Calu3 (cell line): Measurements from ENCODE around the gene CHD2. TPM values are rescaled to one million over a fixed set of nuclear protein-coding genes. Genes with fewer than 3 reads are reported as not detected.
"Not testable (repeated sequence)": the region's sequence is repeated elsewhere in the genome, so short reads cannot be mapped to it uniquely, and the experiment has no call there.

Source experiments
- BruUV-seq: library from RNA; stranded (reverse); fragments of 400-500 nt; replicated peaks from 2 replicates; lab custom pipeline; 2021; lab: Mats Ljungman, UMichigan
- CTCF ChIA-PET: fragments of 300-600 bp; sonication (Branson Sonifier 250); formaldehyde crosslinking; loops from one replicate; lab custom pipeline; 2022; ENCODE audit warnings: antibody characterized with exemption; lab: Charles Lee
- DNase-seq: peaks from one replicate; pipeline ENCODE4 v3.0.0; 2022
- H3K27ac Mint-ChIP-seq: one replicate; pipeline ENCODE4 v1.8.0; 2022; ENCODE audit warnings: mixed read lengths; ENCODE audit not compliant: unreplicated experiment
- H3K27me3 Mint-ChIP-seq: one replicate; pipeline ENCODE4 v1.8.0; 2022; ENCODE audit warnings: mixed read lengths; ENCODE audit not compliant: unreplicated experiment
- H3K36me3 Mint-ChIP-seq: one replicate; pipeline ENCODE4 v1.8.0; 2022; ENCODE audit warnings: mild to moderate bottlenecking, moderate library complexity, mixed read lengths; ENCODE audit not compliant: insufficient read depth, unreplicated experiment
- H3K4me1 Mint-ChIP-seq: one replicate; pipeline ENCODE4 v1.8.0; 2022; ENCODE audit warnings: mild to moderate bottlenecking, low read depth, mixed read lengths; ENCODE audit not compliant: unreplicated experiment
- H3K4me3 Mint-ChIP-seq: one replicate; pipeline ENCODE4 v1.8.0; 2022; ENCODE audit warnings: mild to moderate bottlenecking, low read depth, moderate library complexity, mixed read lengths; ENCODE audit not compliant: unreplicated experiment
- H3K9me3 Mint-ChIP-seq: one replicate; pipeline ENCODE4 v1.8.0; 2022; ENCODE audit warnings: low read depth, mixed read lengths; ENCODE audit not compliant: unreplicated experiment
- intact Hi-C: fragments of 100-400 bp; cut with micrococcal nuclease; formaldehyde crosslinking; loops from one replicate; pipeline ENCODE4 v1.10.0; 2022; ENCODE audit not compliant: unreplicated experiment
- total RNA-seq: library from RNA; stranded (reverse); gene quantifications from 2 replicates; pipeline ENCODE4 v1.2.3, GENCODE V29; 2022
- TF ChIP-seq, protein P1 (sequence below): fragments of 200-600 bp; IDR thresholded peaks from one replicate; pipeline ENCODE4 v1.8.0; 2022; ENCODE audit warnings: antibody characterized with exemption; ENCODE audit not compliant: unreplicated experiment

CHD2 gene
- total RNA-seq, 1 experiment from 2014 or later, result 140 TPM

DNA sequence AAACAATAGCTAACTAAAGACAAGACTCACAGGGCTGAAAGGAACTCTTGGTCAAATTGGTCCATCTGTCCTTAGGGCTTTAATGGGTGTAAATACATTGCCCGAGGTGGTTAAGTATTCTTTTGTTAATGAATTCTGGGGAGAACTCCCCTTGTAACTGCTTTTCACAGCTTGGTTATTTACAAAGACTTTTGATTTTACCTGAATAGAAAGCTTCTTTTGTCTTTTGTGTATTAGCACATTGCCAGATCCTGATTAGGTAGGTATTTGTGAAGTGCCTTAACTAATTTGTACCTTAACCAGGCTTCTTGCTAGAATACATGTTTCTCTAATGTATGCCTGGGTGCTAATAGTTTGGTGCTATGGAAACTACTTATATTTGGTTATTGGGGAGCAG lies 14.0 kb downstream of the CHD2 start:
- Mint-ChIP-seq H3K27ac (peak overlapping the region; percentile 53), H3K9me3 (no peaks in the 10 kb centered on the region), H3K36me3 (peaks cover 82% of the 10 kb centered on the region), H3K4me1 (peaks cover 68% of the 10 kb centered on the region), H3K4me3 (no peak overlapping the region), H3K27me3 (no peaks in the 10 kb centered on the region)
- DNase-seq, result no peak
- CTCF ChIA-PET, result interaction anchor here (0.6 to 1.7 kb wide), 3 partner anchors 14 to 105 kb away, joined by 3 to 9 read pairs (median 5); partner anchors contain the start of gene CHD2
- intact Hi-C loops, result loop anchor here (1.0 kb wide), 1 partner anchor 9 kb away; no protein-coding TSS in a partner anchor
- no TSS peak for BruUV-seq
- TF ChIP-seq, protein P1, sequence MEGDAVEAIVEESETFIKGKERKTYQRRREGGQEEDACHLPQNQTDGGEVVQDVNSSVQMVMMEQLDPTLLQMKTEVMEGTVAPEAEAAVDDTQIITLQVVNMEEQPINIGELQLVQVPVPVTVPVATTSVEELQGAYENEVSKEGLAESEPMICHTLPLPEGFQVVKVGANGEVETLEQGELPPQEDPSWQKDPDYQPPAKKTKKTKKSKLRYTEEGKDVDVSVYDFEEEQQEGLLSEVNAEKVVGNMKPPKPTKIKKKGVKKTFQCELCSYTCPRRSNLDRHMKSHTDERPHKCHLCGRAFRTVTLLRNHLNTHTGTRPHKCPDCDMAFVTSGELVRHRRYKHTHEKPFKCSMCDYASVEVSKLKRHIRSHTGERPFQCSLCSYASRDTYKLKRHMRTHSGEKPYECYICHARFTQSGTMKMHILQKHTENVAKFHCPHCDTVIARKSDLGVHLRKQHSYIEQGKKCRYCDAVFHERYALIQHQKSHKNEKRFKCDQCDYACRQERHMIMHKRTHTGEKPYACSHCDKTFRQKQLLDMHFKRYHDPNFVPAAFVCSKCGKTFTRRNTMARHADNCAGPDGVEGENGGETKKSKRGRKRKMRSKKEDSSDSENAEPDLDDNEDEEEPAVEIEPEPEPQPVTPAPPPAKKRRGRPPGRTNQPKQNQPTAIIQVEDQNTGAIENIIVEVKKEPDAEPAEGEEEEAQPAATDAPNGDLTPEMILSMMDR, result no peak

DNA sequence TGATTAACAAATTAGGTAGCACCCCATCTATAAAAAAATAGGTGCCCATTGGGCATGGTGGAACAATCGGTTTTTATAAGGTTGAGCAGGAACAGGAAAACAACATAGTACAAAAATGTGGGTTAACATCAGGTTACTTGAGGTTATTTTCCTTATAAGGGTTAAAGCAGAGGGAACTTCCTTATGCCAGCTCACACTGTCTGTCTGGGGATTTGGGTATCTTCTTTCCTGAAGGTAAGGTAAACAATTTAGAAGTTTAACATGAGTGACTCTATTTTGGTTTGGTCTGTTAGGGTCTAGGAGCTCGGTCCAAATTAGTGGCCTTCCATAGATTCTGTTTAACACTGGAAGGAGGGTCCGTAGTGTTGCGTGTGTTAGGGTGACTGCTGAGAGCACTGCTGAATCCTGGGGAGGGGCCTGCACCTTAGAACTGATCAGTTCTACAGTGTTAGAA lies 14.7 kb downstream of the CHD2 start:
- H3K4me3 Mint-ChIP-seq, result peak overlapping the region; percentile 29
- DNase-seq, result no peak
- intact Hi-C loops, result loop anchor here (1.0 kb wide), 1 partner anchor 9 kb away; no protein-coding TSS in a partner anchor

DNA sequence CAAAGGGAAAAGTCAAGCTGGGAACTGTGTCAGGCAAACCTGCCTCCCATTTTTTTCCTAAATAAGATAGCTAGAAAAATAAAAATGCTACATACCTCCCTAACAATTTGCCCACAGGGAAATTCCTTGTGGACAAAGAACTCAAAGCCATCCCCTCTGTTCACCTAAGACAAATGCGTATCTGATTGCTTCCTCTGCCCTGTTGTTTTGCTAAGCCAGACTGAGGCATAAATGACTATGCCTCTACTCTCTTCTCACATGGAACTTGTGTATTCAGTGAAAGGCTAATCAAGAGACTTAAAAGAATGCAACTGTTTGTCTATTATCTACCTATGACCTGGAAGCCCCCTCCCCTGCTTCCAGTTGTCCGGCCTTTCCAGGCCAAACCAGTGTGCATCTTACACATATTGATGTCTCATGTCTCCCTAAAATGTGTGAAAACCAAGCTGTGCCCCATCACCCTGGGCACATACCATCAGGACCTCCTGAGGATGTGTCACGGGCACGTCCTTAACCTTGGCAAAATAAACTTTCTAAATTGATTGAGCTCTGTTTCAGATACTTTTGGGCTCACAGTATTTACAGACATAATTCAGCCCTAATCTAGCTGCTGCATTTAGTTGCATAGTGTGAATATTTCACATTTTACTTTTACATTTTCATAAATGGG lies 15.8 kb downstream of the CHD2 start:
- CTCF ChIA-PET, result interaction anchor here (0.5 to 2.6 kb wide), 6 partner anchors 8 to 119 kb away, joined by 4 to 15 read pairs (median 6); partner anchors contain the start of gene CHD2
- no peaks in the 10 kb centered on the region for H3K9me3 Mint-ChIP-seq

More for the DNA sequence above, 14.7 kb downstream of the CHD2 start:
- Mint-ChIP-seq H3K4me1 (peaks cover 68% of the 10 kb centered on the region), H3K36me3 (peaks cover 82% of the 10 kb centered on the region), H3K27ac (peak overlapping the region; percentile 53), H3K9me3 (no peaks in the 10 kb centered on the region), H3K27me3 (no peaks in the 10 kb centered on the region)
- CTCF ChIA-PET, result interaction anchor here (1.4 to 1.7 kb wide), 2 partner anchors 15 to 106 kb away, joined by 5 to 9 read pairs; partner anchors contain the start of gene CHD2
- BruUV-seq, result no TSS peak
- TF ChIP-seq, protein P1, result no peak

DNA sequence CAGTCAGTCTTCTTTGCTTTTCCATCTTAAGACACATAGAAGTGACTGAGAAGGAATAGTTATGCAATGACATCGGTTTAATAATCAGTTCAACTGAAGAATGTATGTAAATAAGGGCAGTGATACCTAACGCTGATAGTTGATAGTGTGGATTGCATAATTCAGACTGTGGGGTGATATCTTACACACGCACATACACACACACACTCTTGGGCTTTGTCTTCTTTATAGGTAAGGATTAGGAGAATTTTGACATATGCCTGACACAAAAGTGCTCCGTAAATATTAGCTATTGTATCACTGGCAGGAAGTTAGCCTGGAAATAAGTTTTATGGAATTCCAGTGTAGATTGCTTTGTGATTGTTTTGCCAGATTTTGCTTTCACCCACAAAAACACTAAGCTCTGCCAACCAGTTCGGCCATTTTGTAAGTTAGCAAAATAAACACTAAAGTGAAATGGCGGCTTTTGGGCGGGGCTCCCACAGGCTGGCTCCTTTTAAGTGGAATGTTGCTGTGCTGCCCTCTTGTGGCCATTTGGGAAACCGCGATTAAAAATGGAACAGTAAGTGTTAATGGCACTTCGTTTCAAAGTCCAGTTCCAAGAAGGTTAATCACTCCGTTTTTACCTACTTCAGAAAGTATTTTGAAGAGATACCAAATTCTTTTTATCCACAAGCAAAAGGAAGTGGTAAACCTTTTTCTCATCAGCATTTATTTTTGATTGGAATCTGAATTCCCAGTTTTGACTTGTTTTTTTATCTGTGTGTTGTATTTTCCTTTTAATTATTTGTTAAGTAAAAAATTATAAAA lies 17.7 kb downstream of the CHD2 start:
- Mint-ChIP-seq H3K4me3 (peak overlapping the region; percentile 59), H3K36me3 (peaks cover 82% of the 10 kb centered on the region), H3K9me3 (no peaks in the 10 kb centered on the region), H3K27me3 (no peaks in the 10 kb centered on the region), H3K27ac (peak overlapping the region; percentile 85), H3K4me1 (peaks cover 78% of the 10 kb centered on the region)
- CTCF ChIA-PET, result interaction anchor here (0.6 to 2.6 kb wide), 8 partner anchors 10 to 121 kb away, joined by 3 to 16 read pairs (median 7); partner anchors contain the start of gene CHD2
- TF ChIP-seq, protein P1, result peak; percentile 81
- TSS peak; percentile 1 for BruUV-seq
- intact Hi-C loops, result loop anchor here (1.0 kb wide), 3 partner anchors 110 to 121 kb away; no protein-coding TSS in a partner anchor
- peak; percentile 93 for DNase-seq

More for the DNA sequence above, 15.8 kb downstream of the CHD2 start:
- no peak for DNase-seq
- no peaks in the 10 kb centered on the region for H3K27me3 Mint-ChIP-seq
- H3K4me1 Mint-ChIP-seq, result peaks cover 68% of the 10 kb centered on the region
- intact Hi-C loops, result no loop called here
- TF ChIP-seq, protein P1, result no peak
- peak overlapping the region; percentile 59 for H3K4me3 Mint-ChIP-seq
- peak overlapping the region; percentile 85 for H3K27ac Mint-ChIP-seq
- peaks cover 82% of the 10 kb centered on the region for H3K36me3 Mint-ChIP-seq
- BruUV-seq, result no TSS peak

DNA sequence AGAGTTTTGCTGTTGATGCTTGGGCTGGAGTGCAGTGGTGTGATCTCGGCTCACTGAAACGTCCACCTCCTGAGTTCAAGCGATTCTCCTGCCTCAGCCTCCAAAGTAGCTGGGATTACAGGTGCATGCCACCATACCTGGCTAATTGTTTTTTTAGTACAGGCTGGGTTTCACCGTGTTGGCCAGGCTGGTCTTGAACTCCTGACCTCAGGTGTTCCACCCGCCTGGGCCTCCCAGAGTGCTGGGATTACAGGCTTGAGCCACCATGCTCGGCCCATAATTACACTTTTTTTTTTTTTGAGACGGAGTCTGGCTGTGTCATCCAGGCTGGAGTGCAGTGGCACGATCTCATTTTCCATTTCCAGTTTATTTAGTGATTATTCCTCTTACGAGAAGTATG lies 18.8 kb downstream of the CHD2 start:
- CTCF ChIA-PET, result interaction anchor here (1.2 to 2.6 kb wide), 4 partner anchors 11 to 122 kb away, joined by 4 to 16 read pairs (median 11); no protein-coding TSS in a partner anchor

More for the DNA sequence above, 18.8 kb downstream of the CHD2 start:
- DNase-seq, H3K27me3 Mint-ChIP-seq, BruUV-seq, H3K9me3 Mint-ChIP-seq, H3K4me3 Mint-ChIP-seq: not testable (repeated sequence)
- peaks cover 73% of the 10 kb centered on the region for H3K4me1 Mint-ChIP-seq
- H3K27ac Mint-ChIP-seq, result peak overlapping the region; percentile 96
- intact Hi-C loops, result loop anchor here (1.0 kb wide), 2 partner anchors 111 to 122 kb away; no protein-coding TSS in a partner anchor
- peaks cover 82% of the 10 kb centered on the region for H3K36me3 Mint-ChIP-seq
